Subcutaneous adipose tissue (tissue), 4 donors: ENCODE results near the gene ARHGEF10L. TPM values are rescaled to one million over a fixed set of nuclear protein-coding genes. Genes with fewer than 3 reads are reported as not detected.

Source experiments
- total RNA-seq, 4 donors: library from RNA; depleted of rRNA; stranded (reverse); fragments of >200 nt; gene quantifications; one replicate each; pipeline ENCODE4 v1.1.0, GENCODE V29; 2016
- TF ChIP-seq, protein P1 (sequence below): fragments of 450-650 bp; IDR thresholded peaks from one replicate; pipeline ENCODE4 v1.5.1; 2016; ENCODE audit warnings: low read depth, mild to moderate bottlenecking, control low read depth, antibody characterized with exemption, moderate library complexity

Gene ARHGEF10L
- total RNA-seq, 4 donors from 2014 or later, result 19.1 to 54.6 (median 41.7) TPM

DNA sequence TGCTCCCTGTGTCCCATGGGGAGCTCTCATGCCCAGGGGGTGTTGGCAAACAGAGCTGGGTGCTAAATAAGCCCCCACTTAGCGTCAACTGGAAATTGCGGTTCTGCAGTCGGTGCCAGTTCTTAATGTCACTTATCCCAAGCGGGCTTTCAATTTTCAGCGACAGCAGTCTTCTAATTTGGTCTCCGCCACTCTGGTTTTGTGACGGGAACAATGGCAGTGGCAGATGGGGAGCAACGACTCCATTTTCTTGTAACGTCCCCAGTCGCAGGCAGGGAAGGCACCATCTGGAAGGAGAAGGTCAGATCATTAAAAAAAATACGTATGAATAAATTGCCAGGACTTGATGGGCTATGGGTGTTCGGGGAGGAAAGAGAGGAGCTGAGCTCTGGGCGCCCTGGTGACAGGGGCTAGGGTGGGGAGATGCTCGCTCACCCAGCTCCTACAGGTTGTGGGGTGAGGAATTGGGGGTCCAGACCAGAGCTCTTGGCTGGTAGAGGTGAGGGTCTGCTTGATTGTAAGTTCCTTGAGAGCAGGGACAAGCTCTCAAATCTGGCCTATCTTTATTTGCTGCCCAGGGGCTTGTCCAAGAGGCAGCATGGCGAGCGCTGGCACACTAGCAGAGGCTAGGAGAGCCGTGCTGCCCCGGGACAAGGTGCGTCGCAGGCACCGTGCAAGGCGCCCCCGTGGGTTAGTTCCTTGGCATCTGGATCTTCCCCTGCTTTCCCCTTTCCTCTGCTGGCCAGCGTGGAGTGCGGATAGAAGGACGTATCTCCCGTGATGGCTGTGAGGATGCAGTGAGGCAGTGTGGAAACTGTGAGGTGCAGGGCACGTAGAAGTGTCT, 105.8 kb downstream of the ARHGEF10L start:
- TF ChIP-seq, protein P1, sequence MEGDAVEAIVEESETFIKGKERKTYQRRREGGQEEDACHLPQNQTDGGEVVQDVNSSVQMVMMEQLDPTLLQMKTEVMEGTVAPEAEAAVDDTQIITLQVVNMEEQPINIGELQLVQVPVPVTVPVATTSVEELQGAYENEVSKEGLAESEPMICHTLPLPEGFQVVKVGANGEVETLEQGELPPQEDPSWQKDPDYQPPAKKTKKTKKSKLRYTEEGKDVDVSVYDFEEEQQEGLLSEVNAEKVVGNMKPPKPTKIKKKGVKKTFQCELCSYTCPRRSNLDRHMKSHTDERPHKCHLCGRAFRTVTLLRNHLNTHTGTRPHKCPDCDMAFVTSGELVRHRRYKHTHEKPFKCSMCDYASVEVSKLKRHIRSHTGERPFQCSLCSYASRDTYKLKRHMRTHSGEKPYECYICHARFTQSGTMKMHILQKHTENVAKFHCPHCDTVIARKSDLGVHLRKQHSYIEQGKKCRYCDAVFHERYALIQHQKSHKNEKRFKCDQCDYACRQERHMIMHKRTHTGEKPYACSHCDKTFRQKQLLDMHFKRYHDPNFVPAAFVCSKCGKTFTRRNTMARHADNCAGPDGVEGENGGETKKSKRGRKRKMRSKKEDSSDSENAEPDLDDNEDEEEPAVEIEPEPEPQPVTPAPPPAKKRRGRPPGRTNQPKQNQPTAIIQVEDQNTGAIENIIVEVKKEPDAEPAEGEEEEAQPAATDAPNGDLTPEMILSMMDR, result no peak

DNA sequence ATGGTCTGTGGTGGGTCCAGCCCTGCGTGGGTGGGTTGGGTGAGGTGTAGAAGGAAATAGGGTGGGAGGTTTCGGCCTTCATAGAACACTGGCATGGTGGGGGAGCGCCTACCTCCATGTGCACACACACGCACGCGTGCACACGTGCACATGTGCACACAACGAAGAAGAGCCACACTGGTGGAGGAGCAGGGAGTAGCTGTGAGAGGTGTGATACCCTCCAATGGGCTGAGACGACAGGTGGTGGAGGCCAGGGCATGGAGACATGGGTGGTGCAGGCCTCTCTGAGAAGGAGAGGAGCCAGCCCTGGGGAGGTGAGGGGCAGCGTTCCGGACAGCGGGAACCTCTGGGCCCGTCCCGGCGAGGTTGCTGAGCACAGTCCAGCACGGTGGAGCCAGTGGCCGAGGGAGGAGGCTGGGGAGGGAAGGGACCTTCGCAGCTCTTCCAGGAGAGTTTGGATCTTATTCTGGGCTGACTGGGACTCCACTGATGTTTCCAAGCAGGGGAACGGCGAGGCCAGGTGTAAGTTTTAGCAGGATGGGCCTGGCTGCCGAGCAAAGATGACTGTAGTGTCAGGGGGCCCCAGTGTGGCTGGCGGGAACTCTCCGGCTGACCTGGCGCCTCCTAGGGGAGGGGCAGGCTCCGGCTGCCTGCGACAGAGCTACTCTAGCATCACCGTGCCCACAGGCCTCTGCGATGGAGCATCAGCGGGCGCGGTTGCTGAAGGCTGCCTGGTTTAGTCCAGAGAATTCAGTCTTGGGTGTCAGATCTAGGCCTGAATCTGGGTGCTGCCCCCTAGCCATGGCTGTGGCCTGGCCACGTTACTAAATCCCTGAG, 107.2 kb downstream of the ARHGEF10L start:
- TF ChIP-seq, protein P1, result no peak

DNA sequence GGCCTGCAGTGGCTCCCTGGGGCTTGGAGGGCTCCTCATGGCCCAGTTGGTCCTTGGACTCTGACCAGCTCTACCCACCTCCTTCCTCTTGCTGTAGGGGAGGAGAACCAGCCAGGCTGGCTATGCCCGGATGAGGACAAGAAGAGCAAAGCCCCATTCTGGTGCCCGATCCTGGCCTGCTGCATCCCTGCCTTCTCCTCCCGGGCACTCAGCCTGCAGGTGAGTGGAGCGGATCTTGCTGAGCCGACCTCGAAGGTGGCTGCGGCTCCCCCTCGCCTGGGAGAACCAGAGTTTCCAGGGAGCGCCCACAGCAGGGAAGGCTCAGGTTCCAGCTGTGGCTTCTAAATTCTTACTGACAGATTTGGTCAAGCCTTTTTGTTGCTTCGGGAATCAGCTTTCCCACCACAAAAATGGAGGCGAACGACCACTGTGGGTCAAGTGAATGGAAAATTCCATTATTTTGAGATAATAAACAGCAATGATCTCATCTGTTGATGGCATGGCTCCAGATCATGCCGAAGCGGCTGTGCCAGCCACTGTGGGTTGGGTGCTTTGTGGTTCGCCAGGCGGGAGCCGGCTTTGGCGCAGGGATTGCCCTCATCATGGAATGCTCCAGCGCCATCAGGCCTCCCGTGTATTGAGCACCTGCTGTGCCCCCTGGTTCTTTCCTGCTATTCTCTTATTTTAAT, 109.1 kb downstream of the ARHGEF10L start:
- TF ChIP-seq, protein P1, result no peak

DNA sequence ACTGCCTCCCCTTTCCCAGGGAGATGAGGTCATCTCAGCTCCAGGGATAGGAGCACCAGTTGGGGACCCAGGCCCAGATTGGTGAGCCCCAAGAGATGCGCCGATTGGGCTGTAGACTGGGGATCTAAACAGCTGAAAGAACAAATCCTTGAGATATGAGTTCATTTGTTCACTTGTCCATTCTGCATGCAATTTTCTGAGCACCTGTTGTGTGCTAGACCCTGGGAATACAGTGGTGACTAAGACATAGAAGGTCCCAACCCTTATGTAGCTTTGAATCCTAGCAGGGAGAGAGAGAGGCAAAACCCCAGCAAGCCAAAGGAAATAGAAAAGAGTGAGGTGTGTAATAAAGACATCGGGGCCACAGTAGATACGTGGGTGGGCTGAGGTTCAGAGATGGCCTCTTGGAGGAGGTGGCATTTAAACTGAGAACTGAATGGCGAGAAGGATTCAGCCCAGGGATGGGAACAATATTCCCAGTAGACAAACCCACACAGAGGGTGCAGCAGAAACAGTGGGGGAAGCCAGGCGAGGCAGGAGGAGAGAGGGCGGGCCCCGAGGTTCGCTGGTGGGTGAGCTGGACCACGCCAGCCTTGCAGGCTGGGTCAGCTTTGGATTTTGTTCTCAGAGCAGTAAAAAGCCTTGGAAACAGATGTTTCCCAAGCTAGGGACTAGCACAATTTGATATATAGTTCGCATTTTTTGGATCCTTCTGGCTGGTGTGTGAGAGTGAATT, 110.0 kb downstream of the ARHGEF10L start:
- TF ChIP-seq, protein P1, result no peak

DNA sequence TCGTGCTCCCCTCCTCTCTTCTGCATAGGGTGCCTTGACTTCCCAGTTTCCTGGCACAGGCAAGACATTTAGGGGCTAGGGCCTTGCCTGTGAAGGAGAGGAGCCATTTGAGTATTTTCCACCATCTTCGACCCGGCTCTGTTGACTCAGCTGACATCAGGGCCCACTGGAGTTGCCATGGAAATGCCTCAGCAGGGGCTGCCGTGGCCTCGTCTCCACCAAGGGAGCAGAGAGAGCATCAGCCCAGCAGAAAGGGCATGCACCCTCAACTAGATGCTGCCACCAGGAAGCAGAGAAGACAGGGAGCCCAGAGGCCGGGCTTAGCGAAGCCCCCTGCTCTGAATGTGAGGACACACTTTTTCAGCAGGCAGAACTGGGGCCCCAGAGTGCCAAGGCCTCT, 113.8 kb downstream of the ARHGEF10L start:
- TF ChIP-seq, protein P1, result no peak

DNA sequence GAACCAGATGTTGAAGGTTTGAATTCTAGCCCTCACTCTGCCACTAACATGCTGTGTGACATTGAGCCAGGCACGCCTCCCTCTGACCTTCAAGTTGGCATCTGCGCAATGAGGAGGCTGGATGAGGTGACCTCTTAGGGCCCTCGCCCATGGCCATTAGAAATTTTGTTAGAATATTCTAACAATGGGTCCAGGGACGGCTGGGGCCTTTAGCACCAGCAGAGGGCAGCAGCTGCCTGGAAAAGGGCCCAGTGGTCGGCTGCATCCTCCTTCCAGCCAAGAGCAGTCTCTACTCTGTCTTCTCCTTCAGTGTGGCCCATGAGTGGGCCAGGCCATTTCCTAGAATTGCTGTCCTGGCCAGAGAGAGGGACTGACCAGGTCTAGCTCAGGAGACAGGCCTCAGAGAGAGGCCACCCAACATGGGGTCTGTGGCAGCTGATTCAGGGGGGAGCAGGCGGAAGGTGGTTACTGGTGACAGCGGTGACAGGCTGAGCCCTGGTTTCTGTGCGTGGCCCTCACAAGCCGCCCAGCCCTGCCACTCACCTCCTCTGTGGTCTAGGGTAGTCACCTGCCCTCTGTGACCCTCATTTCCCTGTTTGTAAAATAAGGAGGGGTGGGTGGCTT, 114.3 kb downstream of the ARHGEF10L start:
- TF ChIP-seq, protein P1, result no peak
